HepG2 (cell line): ENCODE data around the gene RASGRP1. TPM values are rescaled to one million over a fixed set of nuclear protein-coding genes. Genes with fewer than 3 reads are reported as not detected.

Experiments used
- DR1 ChIP-seq: sonication (generic); formaldehyde crosslinking; IDR thresholded peaks from 2 replicates; pipeline ENCODE4 v1.8.0; 2021; ENCODE audit warnings: mild to moderate bottlenecking, missing genetic modification reagents, inconsistent platforms
- HCFC1 ChIP-seq: fragments of 150-350 bp; IDR thresholded peaks from 2 replicates; pipeline ENCODE4 v1.6.1; 2014; ENCODE audit warnings: low read depth, low read length
- HNF1B ChIP-seq: sonication (generic); formaldehyde crosslinking; IDR thresholded peaks from 2 replicates; pipeline ENCODE4 v1.5.1; 2020; ENCODE audit warnings: mild to moderate bottlenecking, moderate library complexity, missing genetic modification reagents
- HNRNPUL1 ChIP-seq: fragments of 200-400 bp; formaldehyde crosslinking; IDR thresholded peaks from 2 replicates; pipeline ENCODE4 v1.6.1; 2017; ENCODE audit warnings: low read depth, mild to moderate bottlenecking, low read length, moderate library complexity
- IKZF1 ChIP-seq: fragments of 450-650 bp; IDR thresholded peaks from 2 replicates; pipeline ENCODE4 v1.7.1; 2016
- MED1 ChIP-seq: sonication (generic); formaldehyde crosslinking; IDR thresholded peaks from 2 replicates; pipeline ENCODE4 v1.4.0; 2020; ENCODE audit warnings: missing genetic modification reagents
- PHB2 ChIP-seq: fragments of 450-650 bp; IDR thresholded peaks from 2 replicates; pipeline ENCODE4 v1.6.1; 2018; ENCODE audit not compliant: partially characterized antibody
- PTBP1 ChIP-seq: fragments of 200-400 bp; formaldehyde crosslinking; IDR thresholded peaks from 2 replicates; pipeline ENCODE4 v1.6.1; 2018; ENCODE audit warnings: low read length, low read depth; ENCODE audit not compliant: poor library complexity, severe bottlenecking
- RFX5 ChIP-seq: IDR thresholded peaks from 2 replicates; pipeline ENCODE4 v1.6.1; 2011; ENCODE audit warnings: low read depth, low read length, improper control_type of control experiment
- SIX1 ChIP-seq: sonication (generic); formaldehyde crosslinking; IDR thresholded peaks from 2 replicates; pipeline ENCODE4 v1.4.0; 2020; ENCODE audit warnings: missing genetic modification reagents, borderline replicate concordance
- SMYD3 ChIP-seq: sonication (generic); formaldehyde crosslinking; IDR thresholded peaks from 2 replicates; pipeline ENCODE4 v1.8.1; 2023; ENCODE audit warnings: mild to moderate bottlenecking, missing genetic modification reagents
- SRY ChIP-seq: sonication (generic); formaldehyde crosslinking; IDR thresholded peaks from 2 replicates; pipeline ENCODE4 v1.8.0; 2022; ENCODE audit warnings: mild to moderate bottlenecking, missing genetic modification reagents
- TBP ChIP-seq: sonication (generic); formaldehyde crosslinking; IDR thresholded peaks from 2 replicates; pipeline ENCODE4 v1.5.0; 2020; ENCODE audit warnings: missing genetic modification reagents
- ZBTB43 ChIP-seq: sonication (generic); formaldehyde crosslinking; conservative IDR thresholded peaks from 2 replicates; pipeline ENCODE4 v1.4.0; 2020; ENCODE audit warnings: missing genetic modification reagents
- ZFAT ChIP-seq: sonication (generic); formaldehyde crosslinking; conservative IDR thresholded peaks from 2 replicates; pipeline ENCODE4 v1.8.1; 2023; ENCODE audit warnings: missing genetic modification reagents, inconsistent platforms
- ZFP36 ChIP-seq: fragments of 150-350 bp; IDR thresholded peaks from 2 replicates; pipeline ENCODE4 v1.6.1; 2018; ENCODE audit warnings: borderline replicate concordance, low read length, low read depth; ENCODE audit not compliant: partially characterized antibody
- ZFP37 ChIP-seq: sonication (generic); formaldehyde crosslinking; IDR thresholded peaks from 2 replicates; pipeline ENCODE4 v1.4.0; 2020; ENCODE audit warnings: missing genetic modification reagents, borderline replicate concordance
- ZNF225 ChIP-seq: sonication (generic); formaldehyde crosslinking; IDR thresholded peaks from 2 replicates; pipeline ENCODE4 v1.4.0; 2020; ENCODE audit warnings: mild to moderate bottlenecking, missing genetic modification reagents
- ZNF33B ChIP-seq: sonication (generic); formaldehyde crosslinking; IDR thresholded peaks from 2 replicates; pipeline ENCODE4 v1.5.1; 2020; ENCODE audit warnings: mild to moderate bottlenecking, missing genetic modification reagents
- ZNF615 ChIP-seq: sonication (generic); formaldehyde crosslinking; IDR thresholded peaks from 2 replicates; pipeline ENCODE4 v1.5.0; 2020; ENCODE audit warnings: mild to moderate bottlenecking, missing genetic modification reagents, borderline replicate concordance
- ZNF761 ChIP-seq: sonication (generic); formaldehyde crosslinking; conservative IDR thresholded peaks from 2 replicates; pipeline ENCODE4 v1.4.0; 2020; ENCODE audit warnings: mild to moderate bottlenecking, missing genetic modification reagents
- ZNF841 ChIP-seq: sonication (generic); formaldehyde crosslinking; IDR thresholded peaks from 2 replicates; pipeline ENCODE4 v1.8.1; 2023; ENCODE audit warnings: missing genetic modification reagents, borderline replicate concordance
- ZSCAN22 ChIP-seq: sonication (generic); formaldehyde crosslinking; IDR thresholded peaks from 2 replicates; pipeline ENCODE4 v1.4.0; 2020; ENCODE audit warnings: mild to moderate bottlenecking, missing genetic modification reagents
- polyA plus RNA-seq, 8 experiments: library from polyadenylated mRNA; depleted of rRNA in 3 of 8; stranded (reverse) in 7 of 8; unstranded in 1 of 8; fragments of >200 nt; fragmentation: Illumina TruSeq in 4 of 8; extraction: Trizol in 4 of 8; gene quantifications; 2 replicates each; pipeline versions ENCODE4 v1.2.1 to v1.2.3, GENCODE V29; 2011 to 2016; ENCODE audit warnings: low read depth in 4 of 8, missing spikeins in 1 of 8, mixed read lengths in 1 of 8; ENCODE audit not compliant: insufficient read depth in 1 of 8
- total RNA-seq, 5 experiments: library from RNA; depleted of rRNA; stranded (reverse); fragments of >200 nt; fragmentation: Illumina TruSeq; extraction: Trizol; gene quantifications; 2 replicates each; pipeline ENCODE4 v1.2.3, GENCODE V29; 2016; ENCODE audit warnings: low read depth in 1 of 5
- TF ChIP-seq, protein P1 (sequence below): IDR thresholded peaks from 2 replicates; pipeline ENCODE4 v1.6.1; 2016; ENCODE audit warnings: low read depth, borderline replicate concordance
- TF ChIP-seq, protein P2 (sequence below): sonication (generic); formaldehyde crosslinking; IDR thresholded peaks from 2 replicates; pipeline ENCODE4 v1.8.0; 2023; ENCODE audit warnings: mild to moderate bottlenecking, missing genetic modification reagents

The RASGRP1 gene
- total and polyA plus RNA-seq, 2 of the 13 experiments (the other 11 are each of a cell fraction or from before 2014, with no cell fraction given), result 0.07 TPM; not detected in 1

DNA sequence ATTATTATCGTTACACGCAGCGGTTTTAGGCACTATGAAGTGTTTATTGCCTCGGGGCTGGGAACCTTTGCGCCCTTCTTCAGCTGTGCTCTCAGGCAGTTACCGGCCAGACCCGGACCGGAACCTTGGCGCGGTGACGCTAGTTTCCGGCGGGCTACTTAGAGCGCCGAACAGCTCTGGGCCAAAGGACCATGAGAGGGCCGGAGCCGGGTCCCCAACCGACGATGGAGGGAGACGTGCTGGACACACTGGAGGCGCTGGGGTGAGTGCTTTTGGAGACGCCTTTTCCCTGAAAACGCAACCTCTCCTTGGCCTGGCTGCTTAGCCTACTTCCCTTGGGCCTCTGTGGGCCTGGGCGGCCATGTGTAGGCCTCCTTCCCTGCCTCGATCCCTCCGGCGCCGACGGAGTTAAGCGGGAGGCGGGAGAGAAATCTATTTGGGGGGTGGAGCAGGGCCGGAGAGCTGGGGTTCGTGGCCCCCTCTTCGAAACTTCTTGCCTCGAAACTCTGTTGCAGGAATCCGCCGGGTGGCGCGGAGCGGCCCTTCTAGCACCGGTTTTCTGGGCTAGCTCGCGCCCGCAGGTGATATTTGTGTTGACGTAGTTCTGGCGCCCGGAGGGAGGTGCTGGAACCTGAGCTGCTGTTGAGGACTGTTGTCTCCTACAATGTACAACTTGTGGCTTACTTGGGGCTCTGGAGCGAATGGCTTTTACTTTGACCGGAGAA lies 110.5 kb downstream of the RASGRP1 start, which contains the start of gene FAM98B (continued):
- TF ChIP-seq ZNF33B (CRISPR knock-in tag) (peak; percentile 92; the same call in 1 of the 2 replicates), ZFP36 (peak; percentile 60), ZBTB43 (CRISPR knock-in tag) (0 out of 2 replicates have a peak, but pooled peaks have one; percentile 34), ZNF761 (CRISPR knock-in tag) (peak; percentile 12; the same call in 1 of the 2 replicates), TBP (no peak), ZNF225 (peak; percentile 87), PTBP1 (peak; percentile 80), MED1 (CRISPR knock-in tag) (peak; percentile 80), PHB2 (no peak), SIX1 (CRISPR knock-in tag) (peak; percentile 48; the same call in 1 of the 2 replicates), ZFAT (CRISPR knock-in tag) (0 out of 2 replicates have a peak, but pooled peaks have one; percentile 40), DR1 (CRISPR knock-in tag) (no peak), ZNF841 (CRISPR knock-in tag) (peak; percentile 68; the same call in 1 of the 2 replicates), ZFP37 (CRISPR knock-in tag) (no peak), RFX5 (no peak), ZNF615 (CRISPR knock-in tag) (peak; percentile 92; the same call in 1 of the 2 replicates), HNRNPUL1 (no peak), ZSCAN22 (CRISPR knock-in tag) (no peak), SMYD3 (peak; percentile 79; the same call in 1 of the 2 replicates), HNF1B (CRISPR knock-in tag) (peak; percentile 77), HCFC1 (peak; percentile 71), IKZF1 (no peak), SRY (peak; percentile 84)
- TF ChIP-seq, protein P1, sequence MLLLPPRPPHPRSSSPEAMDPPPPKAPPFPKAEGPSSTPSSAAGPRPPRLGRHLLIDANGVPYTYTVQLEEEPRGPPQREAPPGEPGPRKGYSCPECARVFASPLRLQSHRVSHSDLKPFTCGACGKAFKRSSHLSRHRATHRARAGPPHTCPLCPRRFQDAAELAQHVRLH, result peak; percentile 79; the same call in 1 of the 2 replicates
- TF ChIP-seq, protein P2, sequence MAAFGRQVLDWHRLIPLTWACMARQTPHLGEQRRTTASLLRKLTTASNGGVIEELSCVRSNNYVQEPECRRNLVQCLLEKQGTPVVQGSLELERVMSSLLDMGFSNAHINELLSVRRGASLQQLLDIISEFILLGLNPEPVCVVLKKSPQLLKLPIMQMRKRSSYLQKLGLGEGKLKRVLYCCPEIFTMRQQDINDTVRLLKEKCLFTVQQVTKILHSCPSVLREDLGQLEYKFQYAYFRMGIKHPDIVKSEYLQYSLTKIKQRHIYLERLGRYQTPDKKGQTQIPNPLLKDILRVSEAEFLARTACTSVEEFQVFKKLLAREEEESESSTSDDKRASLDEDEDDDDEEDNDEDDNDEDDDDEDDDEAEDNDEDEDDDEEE (CRISPR knock-in tag), result no peak; the same call in 1 of the 2 replicates
